ENCODE results near the gene TMEM252. TPM values are rescaled to one million over a fixed set of nuclear protein-coding genes. Genes with fewer than 3 reads are reported as not detected.

TMEM252 gene
- total RNA-seq, 1 donor from 2014 or later = not detected

- no peak for TF ChIP-seq CTCF (IDR thresholded peaks at IDR 0.05; ENCODE audit: unreplicated experiment)
- H3K4me3 Mint-ChIP-seq (ENCODE audit: unreplicated experiment) = no peak overlapping the region
- no peak for DNase-seq (ENCODE audit: low spot score)
- no peaks in the 10 kb centered on the region for H3K4me1 Mint-ChIP-seq (ENCODE audit: unreplicated experiment)
- H3K27me3 Mint-ChIP-seq (ENCODE audit: unreplicated experiment) = no peaks in the 10 kb centered on the region
- no peaks in the 10 kb centered on the region for H3K36me3 Mint-ChIP-seq (ENCODE audit: low read depth, unreplicated experiment)
- H3K9me3 Mint-ChIP-seq (ENCODE audit: unreplicated experiment) = no peaks in the 10 kb centered on the region
- H3K27ac Mint-ChIP-seq (ENCODE audit: unreplicated experiment) = no peak overlapping the region
Measured at GRCh38 chr9:68577774-68578591, 37.3 kb upstream of the TMEM252 start.

GRCh38 chr9:68575817-68576216 lies 35.1 kb upstream of the TMEM252 start:
- Mint-ChIP-seq H3K4me1 (ENCODE audit: unreplicated experiment) (no peaks in the 10 kb centered on the region), H3K9me3 (ENCODE audit: unreplicated experiment) (no peaks in the 10 kb centered on the region), H3K27me3 (ENCODE audit: unreplicated experiment) (no peaks in the 10 kb centered on the region), H3K4me3 (ENCODE audit: unreplicated experiment) (no peak overlapping the region), H3K36me3 (ENCODE audit: low read depth, unreplicated experiment) (no peaks in the 10 kb centered on the region), H3K27ac (ENCODE audit: unreplicated experiment) (no peak overlapping the region)
- TF ChIP-seq CTCF (IDR thresholded peaks at IDR 0.05; ENCODE audit: unreplicated experiment) = no peak
- no peak for DNase-seq (ENCODE audit: low spot score)

GRCh38 chr9:68574150-68574549 lies 33.5 kb upstream of the TMEM252 start:
- no peak for DNase-seq (ENCODE audit: low spot score)
- Mint-ChIP-seq H3K27ac (ENCODE audit: unreplicated experiment) (no peak overlapping the region), H3K4me1 (ENCODE audit: unreplicated experiment) (no peaks in the 10 kb centered on the region), H3K9me3 (ENCODE audit: unreplicated experiment) (no peaks in the 10 kb centered on the region), H3K27me3 (ENCODE audit: unreplicated experiment) (peaks cover 2% of the 10 kb centered on the region), H3K36me3 (ENCODE audit: low read depth, unreplicated experiment) (no peaks in the 10 kb centered on the region), H3K4me3 (ENCODE audit: unreplicated experiment) (no peak overlapping the region)
- peak; percentile 39 for TF ChIP-seq CTCF (IDR thresholded peaks at IDR 0.05; ENCODE audit: unreplicated experiment)

- H3K27ac Mint-ChIP-seq (ENCODE audit: unreplicated experiment) = no peak overlapping the region
- no peak for DNase-seq (ENCODE audit: low spot score)
- H3K27me3 Mint-ChIP-seq (ENCODE audit: unreplicated experiment) = peaks cover 5% of the 10 kb centered on the region
- H3K36me3 Mint-ChIP-seq (ENCODE audit: low read depth, unreplicated experiment) = no peaks in the 10 kb centered on the region
- no peak for TF ChIP-seq CTCF (IDR thresholded peaks at IDR 0.05; ENCODE audit: unreplicated experiment)
- H3K4me1 Mint-ChIP-seq (ENCODE audit: unreplicated experiment) = peaks cover 11% of the 10 kb centered on the region
- no peak overlapping the region for H3K4me3 Mint-ChIP-seq (ENCODE audit: unreplicated experiment)
- H3K9me3 Mint-ChIP-seq (ENCODE audit: unreplicated experiment) = no peaks in the 10 kb centered on the region
Measured at GRCh38 chr9:68567565-68567964, 26.9 kb upstream of the TMEM252 start.

GRCh38 chr9:68562461-68562860 lies 21.8 kb upstream of the TMEM252 start:
- Mint-ChIP-seq H3K27ac (ENCODE audit: unreplicated experiment) (no peak overlapping the region), H3K9me3 (ENCODE audit: unreplicated experiment) (no peaks in the 10 kb centered on the region), H3K4me3 (ENCODE audit: unreplicated experiment) (no peak overlapping the region), H3K27me3 (ENCODE audit: unreplicated experiment) (peaks cover 2% of the 10 kb centered on the region), H3K4me1 (ENCODE audit: unreplicated experiment) (peaks cover 7% of the 10 kb centered on the region), H3K36me3 (ENCODE audit: low read depth, unreplicated experiment) (no peaks in the 10 kb centered on the region)
- DNase-seq (ENCODE audit: low spot score) = no peak
- TF ChIP-seq CTCF (IDR thresholded peaks at IDR 0.05; ENCODE audit: unreplicated experiment) = no peak
